HepG2 (cell line): ENCODE data around the gene KARS1.

Experiments
- ARNT ChIP-seq: fragments of 450-650 bp; IDR thresholded peaks from 2 replicates; pipeline ENCODE4 v1.6.1; 2017
- MBD4 ChIP-seq: IDR thresholded peaks from 2 replicates; pipeline ENCODE4 v1.6.1; 2012; ENCODE audit warnings: low read length, inconsistent platforms, borderline replicate concordance

GRCh38 chr16:75603241-75603640, 44.2 kb downstream of the KARS1 start:
- TF ChIP-seq ARNT (no peak), MBD4 (no peak)
